GM13977 (cell line): Measurements from ENCODE around the gene EDARADD.

Experiments
- DNase-seq: peaks from one replicate; pipeline ENCODE4 v3.0.0; 2012; ENCODE audit warnings: low spot score
- CTCF ChIP-seq: IDR thresholded peaks from 2 replicates; pipeline ENCODE4 v1.5.1; 2012; ENCODE audit warnings: mild to moderate bottlenecking, control low read depth; ENCODE audit not compliant: insufficient read depth; ENCODE audit errors: extremely low read depth, missing control alignments
- in situ Hi-C: fragments of 300-500 bp; cut with MboI; formaldehyde crosslinking; loops from one replicate; pipeline ENCODE4 v1.12.0; 2022; ENCODE audit warnings: low sequenced_read_pairs, low pct_unique_long_range_greater_than_20kb, mixed read lengths, inconsistent platforms; ENCODE audit not compliant: unreplicated experiment

EDARADD gene

GRCh38 chr1:236524895-236525184, 130.8 kb downstream of the EDARADD start:
- TF ChIP-seq CTCF = no peak
- DNase-seq = no peak
- in situ Hi-C loops = no loop called here

GRCh38 chr1:236526079-236526478, 132.0 kb downstream of the EDARADD start:
- in situ Hi-C loops = no loop called here
- no peak for TF ChIP-seq CTCF
- DNase-seq = no peak

- DNase-seq = no peak
- no peak for TF ChIP-seq CTCF
- in situ Hi-C loops = no loop called here
These were observed 136.2 kb downstream of the EDARADD start for GRCh38 chr1:236530286-236530685.

- in situ Hi-C loops = no loop called here
- no peak for DNase-seq
- no peak for TF ChIP-seq CTCF
These were observed 136.9 kb downstream of the EDARADD start for GRCh38 chr1:236530959-236531358.

- in situ Hi-C loops = no loop called here
- TF ChIP-seq CTCF = no peak
- DNase-seq = no peak
These were observed 138.8 kb downstream of the EDARADD start for GRCh38 chr1:236532850-236533249.

- in situ Hi-C loops = no loop called here
- DNase-seq = no peak
- TF ChIP-seq CTCF = no peak
These were observed 140.1 kb downstream of the EDARADD start for GRCh38 chr1:236534151-236534651.
